IMR-90 (cell line): Measurements from ENCODE around the gene VDR. TPM values are rescaled to one million over a fixed set of nuclear protein-coding genes. Genes with fewer than 3 reads are reported as not detected.

Experiments
- ATAC-seq: fragments of 200-7000 bp; cut with Tn5 transposase; 2 replicates; pipeline ENCODE4 v1.9.1; 2020; ENCODE audit warnings: low read depth, mild to moderate bottlenecking, moderate library complexity
- BruUV-seq: library from RNA; stranded (reverse); fragments of 400-500 nt; replicated peaks from 2 replicates; lab custom pipeline; 2021; lab: Mats Ljungman, UMichigan
- CTCF ChIA-PET: fragments of 300-600 bp; formaldehyde crosslinking; extraction: SDS; loops from one replicate; lab custom pipeline; 2021; ENCODE audit warnings: antibody characterized with exemption; lab: Yijun Ruan, JAX
- POLR2A ChIA-PET: fragments of 300-600 bp; sonication (Branson Sonifier 250); formaldehyde crosslinking; loops from one replicate; lab custom pipeline; 2022; ENCODE audit warnings: antibody characterized with exemption; ENCODE audit not compliant: unreplicated experiment; lab: Charles Lee
- DNase-seq: peaks from one replicate; pipeline ENCODE4 v3.0.0; 2013
- H2AFZ ChIP-seq: replicated peaks from 2 replicates; pipeline ENCODE3; 2013; ENCODE audit warnings: low read length, mild to moderate bottlenecking; ENCODE audit not compliant: poor library complexity
- H2AK5ac ChIP-seq: 2 replicates; pipeline ENCODE4 v1.6.1; 2013; ENCODE audit warnings: low read depth, low read length, inconsistent platforms
- H2AK9ac ChIP-seq: replicated peaks from 2 replicates; pipeline ENCODE3; 2013; ENCODE audit warnings: mild to moderate bottlenecking, low read depth, low read length, moderate library complexity; ENCODE audit not compliant: poor library complexity
- H2BK120ac ChIP-seq: 2 replicates; pipeline ENCODE4 v1.6.1; 2013; ENCODE audit warnings: low read depth, low read length, inconsistent platforms
- H2BK15ac ChIP-seq: 3 replicates; pipeline ENCODE4 v1.6.1; 2013; ENCODE audit warnings: low read depth, low read length, inconsistent platforms
- H2BK20ac ChIP-seq: 2 replicates; pipeline ENCODE4 v1.6.1; 2013; ENCODE audit warnings: low read depth, mild to moderate bottlenecking, inconsistent platforms, low read length, moderate library complexity
- H2BK5ac ChIP-seq: 2 replicates; pipeline ENCODE4 v1.6.1; 2013; ENCODE audit warnings: mild to moderate bottlenecking, low read depth, low read length, inconsistent platforms; ENCODE audit not compliant: poor library complexity, severe bottlenecking
- H3K14ac ChIP-seq: replicated peaks from 2 replicates; pipeline ENCODE4 v1.6.1; 2013; ENCODE audit warnings: low read depth, low read length, inconsistent platforms
- H3K18ac ChIP-seq: 2 replicates; pipeline ENCODE4 v1.6.1; 2013; ENCODE audit warnings: low read depth, low read length, control low read depth
- H3K23ac ChIP-seq: 2 replicates; pipeline ENCODE4 v1.6.1; 2013; ENCODE audit warnings: low read depth, low read length, inconsistent platforms
- H3K27ac ChIP-seq: 2 replicates; pipeline ENCODE4 v1.5.1; 2013; ENCODE audit warnings: mild to moderate bottlenecking, control low read depth, low read length; ENCODE audit not compliant: insufficient read depth
- H3K27me3 ChIP-seq: 2 replicates; pipeline ENCODE4 v1.6.1; 2013; ENCODE audit warnings: low read length; ENCODE audit not compliant: control insufficient read depth, insufficient read depth
- H3K36me3 ChIP-seq: 2 replicates; pipeline ENCODE4 v1.6.1; 2013; ENCODE audit warnings: low read length, mixed read lengths; ENCODE audit not compliant: control insufficient read depth, insufficient read depth
- H3K4ac ChIP-seq: 2 replicates; pipeline ENCODE4 v1.6.1; 2013; ENCODE audit warnings: low read depth, low read length, inconsistent platforms
- H3K4me1 ChIP-seq: 2 replicates; pipeline ENCODE4 v1.6.1; 2013; ENCODE audit warnings: low read length, mixed read lengths; ENCODE audit not compliant: control insufficient read depth, insufficient read depth
- H3K4me2 ChIP-seq: 2 replicates; pipeline ENCODE4 v1.6.1; 2013; ENCODE audit warnings: low read depth, mild to moderate bottlenecking, control low read depth, low read length, moderate library complexity
- H3K4me3 ChIP-seq: 2 replicates; pipeline ENCODE4 v1.5.1; 2013; ENCODE audit warnings: low read depth, mild to moderate bottlenecking, control low read depth, low read length, moderate library complexity; ENCODE audit not compliant: insufficient read depth
- H3K56ac ChIP-seq: 2 replicates; pipeline ENCODE4 v1.6.1; 2013; ENCODE audit warnings: low read length, inconsistent platforms; ENCODE audit not compliant: insufficient read depth; ENCODE audit errors: extremely low read depth
- H3K79me1 ChIP-seq, 2 experiments: 2 replicates each; pipeline ENCODE4 v1.6.1; 2013; ENCODE audit warnings: low read length in 2 of 2, inconsistent platforms in 1 of 2, low read depth in 1 of 2
- H3K9ac ChIP-seq: 2 replicates; pipeline ENCODE4 v1.6.1; 2013; ENCODE audit warnings: low read depth, low read length, control low read depth
- H3K9me1 ChIP-seq: 2 replicates; pipeline ENCODE4 v1.6.1; 2013; ENCODE audit warnings: low read length, inconsistent platforms; ENCODE audit not compliant: insufficient read depth
- H3K9me3 ChIP-seq: 2 replicates; pipeline ENCODE4 v1.6.1; 2013; ENCODE audit warnings: low read length; ENCODE audit not compliant: control insufficient read depth, insufficient read depth
- H4K20me1 ChIP-seq: 2 replicates; pipeline ENCODE4 v1.6.1; 2013; ENCODE audit warnings: low read length, inconsistent platforms; ENCODE audit not compliant: insufficient read depth
- H4K5ac ChIP-seq: 2 replicates; pipeline ENCODE4 v1.6.1; 2013; ENCODE audit warnings: mild to moderate bottlenecking, low read depth, low read length, control low read depth
- H4K8ac ChIP-seq, 2 experiments: 2 replicates each; pipeline ENCODE4 v1.6.1; 2013; ENCODE audit warnings: low read depth in 2 of 2, low read length in 2 of 2, control low read depth in 1 of 2, inconsistent platforms in 1 of 2
- H4K91ac ChIP-seq: 2 replicates; pipeline ENCODE4 v1.6.1; 2013; ENCODE audit warnings: low read depth, low read length, inconsistent platforms; ENCODE audit not compliant: insufficient read depth
- BHLHE40 ChIP-seq: fragments of 150-350 bp; IDR thresholded peaks from 2 replicates; pipeline ENCODE4 v1.6.1; 2016; ENCODE audit warnings: mild to moderate bottlenecking, low read depth, low read length
- CEBPB ChIP-seq: IDR thresholded peaks from 2 replicates; pipeline ENCODE4 v1.6.1; 2012; ENCODE audit warnings: low read depth, low read length, improper control_type of control experiment
- CHD1 ChIP-seq: IDR thresholded peaks from 2 replicates; pipeline ENCODE4 v1.6.1; 2012; ENCODE audit warnings: low read depth, low read length, improper control_type of control experiment
- CTCF ChIP-seq: conservative IDR thresholded peaks from 2 replicates; pipeline ENCODE4 v1.5.1; 2012; ENCODE audit warnings: mild to moderate bottlenecking, low read depth, low read length, improper control_type of control experiment
- ELK1 ChIP-seq: fragments of 150-350 bp; IDR thresholded peaks from 2 replicates; pipeline ENCODE4 v1.6.1; 2016; ENCODE audit warnings: low read depth, mild to moderate bottlenecking, low read length, moderate library complexity, borderline replicate concordance
- FOS ChIP-seq: fragments of 150-350 bp; IDR thresholded peaks from 2 replicates; pipeline ENCODE4 v1.6.1; 2016; ENCODE audit warnings: low read depth, low read length
- MAFK ChIP-seq: IDR thresholded peaks from 2 replicates; pipeline ENCODE4 v1.6.1; 2012; ENCODE audit warnings: low read depth, low read length, improper control_type of control experiment
- MAZ ChIP-seq: IDR thresholded peaks from 2 replicates; pipeline ENCODE4 v1.6.1; 2012; ENCODE audit warnings: low read depth, mild to moderate bottlenecking, low read length, improper control_type of control experiment, moderate library complexity, borderline replicate concordance
- MXI1 ChIP-seq: IDR thresholded peaks from 2 replicates; pipeline ENCODE4 v1.6.1; 2012; ENCODE audit warnings: low read depth, mild to moderate bottlenecking, low read length, moderate library complexity, borderline replicate concordance
- NFE2L2 ChIP-seq: fragments of 150-350 bp; IDR thresholded peaks from 2 replicates; pipeline ENCODE4 v1.6.1; 2016; ENCODE audit warnings: low read depth, mild to moderate bottlenecking, low read length
- POLR2A ChIP-seq: IDR thresholded peaks from 2 replicates; pipeline ENCODE4 v1.6.1; 2012; ENCODE audit warnings: mild to moderate bottlenecking, low read depth, low read length
- RAD21 ChIP-seq: IDR thresholded peaks from 2 replicates; pipeline ENCODE4 v1.6.1; 2012; ENCODE audit warnings: low read length, improper control_type of control experiment
- RCOR1 ChIP-seq: IDR thresholded peaks from 2 replicates; pipeline ENCODE4 v1.6.1; 2012; ENCODE audit warnings: mild to moderate bottlenecking, low read length, improper control_type of control experiment; ENCODE audit not compliant: insufficient replicate concordance
- RFX5 ChIP-seq: IDR thresholded peaks from 2 replicates; pipeline ENCODE4 v1.8.0; 2012; ENCODE audit warnings: low read depth, mild to moderate bottlenecking, low read length, moderate library complexity
- SMC3 ChIP-seq: fragments of 150-350 bp; IDR thresholded peaks from 2 replicates; pipeline ENCODE4 v1.6.1; 2016; ENCODE audit warnings: low read depth, mild to moderate bottlenecking, antibody characterized with exemption, low read length, moderate library complexity
- USF2 ChIP-seq: fragments of 150-350 bp; IDR thresholded peaks from 2 replicates; pipeline ENCODE4 v1.6.1; 2017; ENCODE audit warnings: mild to moderate bottlenecking, antibody characterized with exemption, low read length, low read depth
- WGBS, 2 experiments: methylation state at CpG; one replicate each; pipeline versions ENCODE4 v1.1.5 to v1.1.7; 2013; ENCODE audit warnings: missing lambda C conversion rate in 2 of 2; ENCODE audit not compliant: insufficient read length in 1 of 2; ENCODE audit errors: extremely low coverage in 2 of 2; 5-methylcytosine and 5-hydroxymethylcytosine counted together
- dilution Hi-C: fragments of 300-500 bp; cut with HindIII; formaldehyde crosslinking; loops from one replicate; pipeline ENCODE4 v1.14.3; 2018; ENCODE audit warnings: low sequenced_read_pairs; ENCODE audit not compliant: unreplicated experiment
- in situ Hi-C: fragments of 300-500 bp; cut with MboI; formaldehyde crosslinking; loops from 3 replicates; pipeline ENCODE4 v1.14.3; 2019; ENCODE audit warnings: low sequenced_read_pairs, inconsistent platforms, mixed read lengths
- intact Hi-C: fragments of 100-400 bp; cut with micrococcal nuclease; formaldehyde crosslinking; loops from 2 replicates; pipeline ENCODE4 v1.10.0; 2022
- polyA plus RNA-seq, 3 experiments: library from polyadenylated mRNA; depleted of rRNA; stranded (reverse); fragments of >200 nt; gene quantifications; 2 replicates each; pipeline ENCODE4 v1.2.3, GENCODE V29; 2012; ENCODE audit warnings: low replicate concordance in 1 of 3
- total RNA-seq: library from RNA; depleted of rRNA; stranded (reverse); fragments of >200 nt; gene quantifications from 2 replicates; pipeline ENCODE4 v1.2.3, GENCODE V29; 2012

VDR gene
- total and polyA plus RNA-seq, 2 of the 4 experiments (the other 2 are of a cell fraction): 5.4 to 8.5 TPM

GRCh38 chr12:47855502-47855901 lies 49.3 kb downstream of the VDR start:
- H4K91ac ChIP-seq: no peak overlapping the region
- no peak overlapping the region for H2BK5ac ChIP-seq
- H2BK15ac ChIP-seq: no peak overlapping the region
- H2BK20ac ChIP-seq: no peak overlapping the region
- TF ChIP-seq NFE2L2 (no peak), SMC3 (no peak), MXI1 (no peak), CTCF (no peak), CEBPB (no peak), POLR2A (no peak), MAZ (no peak), MAFK (no peak), CHD1 (no peak), RCOR1 (no peak), RAD21 (no peak), BHLHE40 (no peak), RFX5 (no peak), FOS (no peak), ELK1 (no peak), USF2 (no peak)
- H3K14ac ChIP-seq: 0 out of 2 replicates have a peak overlapping the region, but pooled peaks have one; percentile 18
- H2BK120ac ChIP-seq: no peak overlapping the region
- 100% methylated on average over 1 of the region's 2 CpGs; no CpG with 5 or more reads in 1 of the 2 experiments for WGBS, 2 experiments
- H3K23ac ChIP-seq: no peak overlapping the region
- no peak overlapping the region for H2AK9ac ChIP-seq
- no peak overlapping the region for H4K5ac ChIP-seq
- intact Hi-C loops (no loop called here), dilution Hi-C loops (no loop called here), in situ Hi-C loops (no loop called here)
- peaks cover 19% of the 10 kb centered on the region for H3K4me1 ChIP-seq
- H3K27me3 ChIP-seq: no peaks in the 10 kb centered on the region
- H3K4me3 ChIP-seq: no peak overlapping the region
- no peak overlapping the region for H3K27ac ChIP-seq
- H3K36me3 ChIP-seq: peaks cover 7% of the 10 kb centered on the region
- H3K56ac ChIP-seq: no peak overlapping the region
- no peaks in the 10 kb centered on the region for H3K9me3 ChIP-seq
- peaks cover 0 to 11% of the 10 kb centered on the region in 2 experiments; a peak in 1 of 4 replicates for H3K79me1 ChIP-seq
- peaks cover 13% of the 10 kb centered on the region for H3K9me1 ChIP-seq
- no peak overlapping the region for H3K9ac ChIP-seq
- ChIA-PET POLR2A (no interaction called here), CTCF (no interaction called here)
- no peak overlapping the region for H2AK5ac ChIP-seq
- DNase-seq (no peak), ATAC-seq (no peak)
- no peak overlapping the region for H3K4ac ChIP-seq
- no peak overlapping the region for H2AFZ ChIP-seq
- no peaks in the 10 kb centered on the region for H4K20me1 ChIP-seq
- no peak overlapping the region for H4K8ac ChIP-seq
- no peak overlapping the region for H3K4me2 ChIP-seq
- BruUV-seq: no TSS peak
- no peak overlapping the region for H3K18ac ChIP-seq
